HEK293T (cell line): Measurements from ENCODE around the gene TSFM.

Source experiments
- ARNT ChIP-seq: fragments of 450-650 bp; IDR thresholded peaks from 2 replicates; pipeline ENCODE4 v1.6.1; 2017; ENCODE audit warnings: mild to moderate bottlenecking
- BHLHE40 ChIP-seq: fragments of 450-650 bp; IDR thresholded peaks from 2 replicates; pipeline ENCODE4 v1.6.1; 2016; ENCODE audit warnings: mild to moderate bottlenecking, moderate library complexity, borderline replicate concordance
- FOXK2 ChIP-seq: fragments of 450-650 bp; IDR thresholded peaks from 2 replicates; pipeline ENCODE4 v1.6.1; 2016; ENCODE audit warnings: mild to moderate bottlenecking
- HDGF ChIP-seq: fragments of 450-650 bp; IDR thresholded peaks from 2 replicates; pipeline ENCODE4 v1.6.1; 2017; ENCODE audit warnings: antibody characterized with exemption, borderline replicate concordance
- TARDBP ChIP-seq: fragments of 450-650 bp; IDR thresholded peaks from 2 replicates; pipeline ENCODE4 v1.6.1; 2016
- TF ChIP-seq, protein P1 (sequence below): fragments of 450-650 bp; IDR thresholded peaks from 2 replicates; pipeline ENCODE4 v1.6.1; 2016

- TF ChIP-seq, protein P1, sequence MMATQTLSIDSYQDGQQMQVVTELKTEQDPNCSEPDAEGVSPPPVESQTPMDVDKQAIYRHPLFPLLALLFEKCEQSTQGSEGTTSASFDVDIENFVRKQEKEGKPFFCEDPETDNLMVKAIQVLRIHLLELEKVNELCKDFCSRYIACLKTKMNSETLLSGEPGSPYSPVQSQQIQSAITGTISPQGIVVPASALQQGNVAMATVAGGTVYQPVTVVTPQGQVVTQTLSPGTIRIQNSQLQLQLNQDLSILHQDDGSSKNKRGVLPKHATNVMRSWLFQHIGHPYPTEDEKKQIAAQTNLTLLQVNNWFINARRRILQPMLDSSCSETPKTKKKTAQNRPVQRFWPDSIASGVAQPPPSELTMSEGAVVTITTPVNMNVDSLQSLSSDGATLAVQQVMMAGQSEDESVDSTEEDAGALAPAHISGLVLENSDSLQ: no peak
- TF ChIP-seq FOXK2 (no peak), TARDBP (no peak), ARNT (no peak), BHLHE40 (no peak), HDGF (no peak)
These were observed 56.2 kb downstream of the TSFM start for GRCh38 chr12:57838594-57839302.
